ENCODE measurements around the gene PPP2R2C.

PPP2R2C gene

DNA sequence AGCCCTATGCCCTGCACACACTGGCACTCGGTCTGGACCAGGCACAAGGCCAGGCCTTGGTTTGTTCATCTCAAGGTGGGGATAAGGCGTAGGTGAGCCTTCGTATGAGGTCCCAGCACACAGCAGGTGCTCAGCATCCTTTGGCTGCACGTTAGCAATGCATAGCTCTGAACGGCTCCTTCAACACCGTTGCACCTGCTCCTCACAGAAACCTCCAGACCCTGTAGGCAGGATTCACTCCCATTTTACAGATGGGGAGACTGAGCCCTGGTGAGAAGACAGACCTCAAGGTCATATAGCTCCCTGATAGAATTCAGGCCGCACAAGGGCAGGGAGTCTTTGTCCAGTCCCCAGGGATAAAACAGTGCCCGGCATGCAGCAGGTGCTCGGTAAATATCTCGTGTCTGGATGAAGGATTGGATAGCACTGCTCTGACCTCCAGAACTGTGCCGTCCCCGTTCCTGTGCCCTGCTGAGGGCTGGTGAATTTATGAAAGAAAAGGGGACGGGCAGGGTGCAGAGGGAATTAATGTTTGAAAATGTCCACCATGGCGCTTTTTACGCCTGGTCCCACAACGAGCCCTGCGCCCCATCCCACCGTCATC, 2.4 kb downstream of the PPP2R2C start:
- no peak for DNase-seq (ENCODE audit: low read depth in 3 of 3)

DNA sequence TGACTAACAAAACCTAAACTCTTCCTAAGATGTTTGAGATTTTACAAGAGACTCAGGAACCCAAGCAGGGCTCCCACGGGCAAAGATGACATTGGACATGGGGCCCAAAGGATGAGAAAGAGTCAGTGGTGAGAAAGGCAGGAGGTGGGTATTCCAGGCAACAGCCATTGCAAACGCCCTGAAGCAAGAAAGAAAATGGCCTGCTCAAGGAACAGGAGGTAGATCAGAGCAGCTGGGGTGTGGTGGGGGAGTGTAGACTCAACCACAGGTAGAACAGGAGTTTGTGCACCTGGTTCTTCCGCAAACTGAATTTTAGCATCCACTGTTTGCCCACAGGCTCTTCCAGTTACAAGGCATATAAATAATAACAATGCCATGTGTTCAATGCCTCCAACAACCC, 3.3 kb downstream of the PPP2R2C start:
- no peak for DNase-seq (ENCODE audit: low read depth in 3 of 3)

DNA sequence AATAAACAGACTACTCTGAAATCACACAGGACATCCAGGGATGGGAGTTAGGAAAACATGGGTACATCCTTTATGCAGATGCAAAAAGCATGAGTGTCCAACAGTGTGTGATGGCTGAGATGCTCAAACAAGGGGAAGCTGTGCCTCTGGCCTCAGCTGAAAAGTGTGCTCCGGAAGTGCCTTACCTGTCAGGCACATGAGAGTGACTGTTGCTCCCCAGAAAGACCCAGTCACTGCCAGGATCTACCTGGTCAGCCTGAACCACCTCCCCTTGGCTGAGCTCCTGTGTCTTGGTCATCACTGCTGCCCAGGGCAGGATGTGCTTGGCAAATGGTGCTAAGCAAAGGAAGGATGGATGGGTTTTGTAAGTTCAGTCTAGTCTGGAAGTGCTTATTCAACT, 4.0 kb downstream of the PPP2R2C start:
- DNase-seq (ENCODE audit: low read depth in 3 of 3), result no peak

DNA sequence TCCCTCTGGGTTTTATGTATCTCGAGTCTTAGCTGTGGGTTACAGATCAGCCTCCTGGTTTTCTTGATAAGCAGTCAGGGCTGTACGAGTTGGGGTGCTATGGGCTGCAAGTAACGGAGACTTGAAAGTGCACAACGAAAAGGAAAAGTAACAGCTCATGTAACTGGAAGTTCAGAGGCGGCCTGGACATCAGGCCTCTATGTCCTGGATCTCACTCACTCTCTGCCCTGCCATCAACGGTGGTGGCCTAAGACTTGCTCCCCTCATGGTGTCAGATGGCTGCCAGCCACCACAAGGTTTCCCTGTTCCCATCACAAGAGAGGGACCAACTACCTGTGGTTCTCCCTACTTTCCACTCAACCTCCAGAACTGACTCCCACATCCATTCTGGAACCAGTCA, 4.8 kb downstream of the PPP2R2C start:
- DNase-seq (ENCODE audit: low read depth in 3 of 3), result no peak

DNA sequence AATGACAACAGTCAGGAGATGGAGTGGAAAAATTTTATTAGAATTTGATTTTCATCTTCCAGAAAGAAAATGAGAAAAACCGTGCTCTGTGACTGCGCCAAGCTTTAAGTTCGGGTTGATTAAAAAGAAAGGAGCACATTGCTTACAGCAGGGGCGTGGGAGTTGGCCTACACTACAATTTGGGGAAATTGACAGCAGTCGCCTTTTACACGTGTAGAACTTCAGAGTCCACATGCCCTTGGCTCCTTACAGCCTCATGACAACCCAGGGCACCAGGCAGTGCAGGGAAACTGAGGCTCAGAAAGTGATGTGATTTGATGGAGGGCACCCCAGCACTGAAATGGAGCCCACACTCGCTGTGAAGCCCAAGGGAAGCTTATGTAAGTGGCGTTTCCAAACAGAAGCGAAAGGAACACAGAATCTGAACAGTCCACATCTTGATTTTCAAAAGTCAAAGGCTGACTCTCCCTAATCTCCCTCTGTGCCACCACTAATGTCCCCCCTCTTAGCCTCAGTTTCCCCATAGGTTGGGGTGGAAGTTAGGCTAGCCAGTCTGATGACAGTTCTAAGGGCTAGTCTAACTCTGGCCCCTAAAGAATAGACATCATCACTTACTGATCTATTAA, 5.5 kb downstream of the PPP2R2C start:
- no peak for DNase-seq (ENCODE audit: low read depth in 3 of 3)

DNA sequence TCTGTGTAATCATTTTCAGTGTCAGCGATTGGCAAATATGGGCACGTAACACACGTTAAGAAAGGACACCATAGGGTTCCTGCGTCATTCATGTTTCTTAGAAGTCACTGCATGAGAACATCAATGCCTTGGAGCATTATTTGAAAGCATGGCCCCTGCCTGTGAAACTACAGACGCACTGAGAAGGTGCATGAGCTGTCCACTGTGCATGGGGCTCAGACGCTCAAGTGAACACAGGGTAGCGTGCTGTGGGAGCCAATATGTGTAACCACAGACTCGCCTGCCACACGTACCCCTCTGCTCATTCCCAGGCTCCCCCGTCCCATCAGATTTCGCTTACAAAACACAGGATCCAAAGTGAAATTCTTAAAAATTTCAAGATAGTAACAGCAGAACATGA, 6.5 kb downstream of the PPP2R2C start:
- DNase-seq (ENCODE audit: low read depth in 3 of 3), result no peak

DNA sequence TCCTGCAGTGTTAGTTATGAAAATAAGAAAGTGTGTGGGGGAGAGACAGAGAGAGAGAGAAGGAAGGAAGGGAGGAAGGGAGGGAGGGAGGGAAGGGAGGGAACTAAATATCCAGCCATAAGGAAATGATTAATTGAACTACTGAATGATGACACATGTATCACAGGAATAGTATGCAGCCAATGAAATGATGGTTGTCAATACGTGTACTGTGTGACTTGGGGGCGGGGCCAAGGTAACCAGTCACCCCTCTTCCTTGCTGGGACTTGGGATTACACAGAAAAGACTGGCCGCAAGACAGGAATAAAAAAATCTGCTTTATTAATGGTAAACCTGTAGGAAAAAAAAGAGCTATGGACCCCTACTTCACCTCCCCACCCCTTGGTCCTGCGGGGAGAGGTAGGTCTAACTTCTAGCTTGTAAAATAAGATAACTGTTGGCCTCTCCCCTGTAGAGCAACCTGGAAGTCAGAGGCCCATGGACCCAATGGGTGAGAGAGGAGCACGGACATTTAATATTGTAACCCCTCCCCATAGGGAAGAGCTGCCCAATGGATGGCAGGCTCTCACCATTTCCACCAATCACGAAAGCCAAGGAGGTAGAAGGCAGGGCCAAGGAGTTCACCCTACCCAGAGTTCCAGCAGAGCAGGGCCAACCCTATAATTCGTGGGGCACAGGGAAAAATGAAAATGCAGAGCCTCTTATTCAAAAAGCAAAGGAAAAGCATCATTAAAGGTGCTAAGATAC, 7.4 kb downstream of the PPP2R2C start:
- DNase-seq (ENCODE audit: low read depth in 3 of 3), result no peak

DNA sequence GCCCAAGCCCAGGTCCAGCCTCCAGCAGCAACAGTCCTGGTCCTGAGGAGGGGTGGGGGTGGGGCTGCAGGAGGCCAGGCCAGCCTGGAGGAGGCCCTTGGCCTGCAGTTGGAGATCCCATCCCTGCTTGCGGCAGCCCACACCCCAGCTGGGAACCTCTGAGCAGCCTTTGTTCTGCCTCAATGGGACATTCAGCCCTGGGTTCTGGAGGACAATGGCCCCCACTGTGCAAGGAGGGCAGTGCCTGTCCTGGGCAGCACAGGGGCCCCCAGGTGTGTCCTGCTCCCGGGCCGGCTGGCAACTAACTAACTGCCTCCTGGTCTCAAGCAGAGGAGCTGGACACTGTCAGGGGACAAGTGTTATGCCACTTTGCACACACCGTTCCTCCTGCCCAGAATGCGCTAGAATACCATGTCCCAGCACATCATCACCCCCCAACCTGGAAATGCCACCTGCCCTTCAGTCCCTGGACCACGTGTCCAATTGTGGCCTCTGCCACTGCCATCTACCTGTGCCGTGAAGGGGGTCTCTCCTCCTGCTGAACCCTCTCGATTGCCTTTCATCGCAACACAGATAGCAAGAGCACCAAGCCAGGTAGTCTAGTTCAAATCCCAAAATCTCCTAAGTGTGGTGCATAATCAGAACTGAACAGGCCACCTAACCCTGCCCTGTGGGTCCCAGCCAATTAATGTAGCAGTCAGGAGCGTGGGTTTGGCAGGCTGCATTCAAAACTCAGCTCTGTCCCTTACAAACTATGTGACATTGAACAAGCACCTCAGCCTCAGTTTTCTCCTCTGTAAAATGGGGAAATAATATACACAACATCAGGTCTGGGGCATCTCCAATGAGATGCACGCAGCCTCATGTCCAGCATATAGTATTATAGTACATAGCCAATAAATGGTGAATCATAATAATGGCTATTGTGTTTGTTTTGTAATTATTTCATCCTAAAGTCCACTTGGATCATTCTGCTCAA, 8.8 kb downstream of the PPP2R2C start:
- DNase-seq (ENCODE audit: low read depth in 3 of 3), result no peak

DNA sequence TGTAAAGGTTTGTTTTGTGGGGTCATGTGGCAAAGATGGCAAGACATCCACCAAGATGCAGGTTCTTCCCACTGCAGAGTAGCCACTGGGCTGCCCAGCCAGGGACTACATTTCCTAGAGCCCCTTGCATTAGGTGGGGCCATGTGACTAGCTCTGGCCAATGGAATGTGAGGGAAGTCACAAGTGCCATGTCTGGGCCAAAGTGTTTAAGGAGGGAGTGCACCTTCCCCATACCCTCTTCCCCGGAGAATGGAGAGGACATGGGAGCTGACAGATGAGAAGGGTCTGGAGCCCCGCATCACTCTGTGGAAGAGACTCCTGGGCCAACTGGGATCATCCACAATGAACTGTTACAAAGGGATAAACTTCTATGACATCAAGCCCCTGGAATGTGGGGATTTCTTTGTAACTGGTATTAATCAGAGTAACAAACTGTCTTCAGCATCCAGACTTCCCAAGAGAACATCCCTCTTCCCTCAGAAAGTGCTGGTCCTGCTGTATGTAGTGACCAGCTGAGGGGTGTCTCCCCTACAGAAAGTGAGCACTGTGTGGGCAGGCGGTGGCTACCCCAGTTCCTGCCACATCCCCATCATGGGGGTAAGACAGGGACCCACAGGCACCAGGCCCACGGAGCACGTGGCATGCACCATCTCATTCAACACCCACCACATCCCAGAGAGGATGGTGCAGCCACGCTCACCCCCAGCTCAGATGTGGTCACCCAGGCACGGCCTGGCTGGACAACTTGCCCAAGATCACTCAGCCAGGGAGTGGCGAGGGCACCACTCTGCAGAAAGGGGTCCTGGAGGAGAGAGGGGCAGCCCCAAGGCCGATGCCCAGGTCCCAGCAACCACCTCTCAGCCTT, 10.9 kb downstream of the PPP2R2C start:
- DNase-seq (ENCODE audit: low read depth in 3 of 3), result no peak

DNA sequence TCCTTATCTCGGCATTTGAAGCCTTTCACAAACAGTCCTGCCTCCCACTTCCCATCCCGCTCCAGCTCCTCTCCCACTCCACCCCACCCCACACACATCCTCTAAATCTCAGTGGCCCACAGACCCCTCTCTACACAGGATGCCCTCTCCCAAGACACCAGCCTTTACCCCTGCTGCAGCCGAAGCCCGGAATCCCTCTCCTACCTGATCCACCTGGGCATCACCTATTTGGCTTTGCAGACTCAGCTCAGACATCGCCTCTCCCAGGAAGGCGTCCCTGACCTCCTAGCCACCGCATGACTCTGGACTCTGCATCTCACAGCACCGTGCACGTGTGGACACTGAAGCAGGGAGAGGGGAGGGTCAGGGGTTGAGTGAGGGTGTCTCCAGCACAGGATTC, 11.5 kb downstream of the PPP2R2C start:
- DNase-seq (ENCODE audit: low read depth in 3 of 3), result no peak

DNA sequence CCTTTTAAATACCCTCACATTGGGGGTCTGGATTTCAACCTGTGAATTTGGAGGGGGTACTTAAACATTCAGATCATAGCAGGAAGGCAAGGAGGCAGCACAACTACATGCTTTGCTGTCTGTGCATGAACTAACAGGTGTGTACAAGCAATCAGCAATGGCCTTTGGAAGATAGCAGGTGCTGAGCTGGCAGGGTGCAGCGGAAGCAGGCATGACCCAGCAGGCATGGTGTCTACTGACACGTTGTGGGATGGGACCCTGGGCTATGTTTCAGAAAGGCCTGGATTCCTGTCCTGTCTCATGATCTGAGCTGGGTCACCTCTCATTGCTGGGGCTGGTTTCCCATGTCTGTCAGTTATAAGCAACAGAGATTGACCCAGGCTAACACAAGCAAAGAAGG, 13.9 kb downstream of the PPP2R2C start:
- no peak for DNase-seq (ENCODE audit: low read depth in 3 of 3)

DNA sequence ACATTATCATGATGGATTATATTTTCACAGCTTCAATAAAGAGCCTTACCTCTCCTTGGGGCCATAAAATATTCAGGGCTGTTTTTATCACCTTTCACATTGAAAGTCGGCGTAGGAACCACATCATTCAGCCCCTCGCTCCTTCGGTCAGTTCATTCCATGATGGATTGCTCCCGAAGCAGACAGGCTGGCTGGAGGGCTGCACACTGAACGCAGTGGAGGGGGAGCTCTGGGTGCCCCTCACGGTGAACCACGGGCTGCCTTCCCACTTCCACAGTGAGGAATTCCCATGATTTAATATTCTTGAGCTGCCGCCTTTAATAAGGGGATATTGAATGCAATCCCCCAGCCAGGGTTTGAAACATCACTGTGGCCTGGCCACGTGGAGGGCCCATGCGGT, 16.0 kb downstream of the PPP2R2C start:
- no peak for DNase-seq (ENCODE audit: low read depth in 3 of 3)

DNA sequence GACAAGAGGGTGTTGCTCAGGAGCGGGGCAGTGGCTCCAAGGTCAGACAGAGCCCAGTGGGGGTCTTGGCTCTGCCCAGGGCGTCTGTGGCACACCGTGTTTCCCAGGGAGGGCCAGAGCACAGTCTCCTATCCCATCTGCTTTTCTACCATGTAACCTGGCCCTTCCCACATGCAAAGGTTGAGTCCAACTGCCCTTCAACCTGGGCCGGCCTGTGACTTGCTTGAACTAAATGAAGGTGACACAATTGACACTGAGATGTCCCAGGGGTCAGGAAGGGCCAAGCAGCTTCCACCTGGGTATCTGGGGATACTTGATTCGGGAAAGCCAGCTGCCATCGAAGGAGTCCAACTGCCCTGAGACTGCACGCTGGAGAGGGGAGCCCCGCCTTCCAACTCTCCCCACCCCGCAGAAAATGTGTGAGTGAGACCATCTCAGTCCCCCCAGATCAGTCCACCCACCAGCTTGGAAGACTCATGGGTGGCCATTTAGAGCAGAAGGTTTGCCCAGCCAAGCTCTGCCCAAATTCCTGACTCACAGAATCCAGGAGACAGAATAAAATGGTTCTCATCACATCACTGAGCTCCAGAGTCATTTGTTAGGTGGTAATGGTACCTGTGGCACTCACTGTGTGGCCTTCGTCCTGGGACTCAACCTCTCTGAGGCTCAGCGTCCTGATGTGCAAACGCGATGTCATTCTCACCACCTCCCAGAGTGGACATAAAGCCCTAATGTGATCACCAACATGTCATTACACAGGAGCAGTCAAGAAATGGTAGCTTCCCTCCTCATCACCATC, 18.1 kb downstream of the PPP2R2C start:
- DNase-seq (ENCODE audit: low read depth in 3 of 3), result no peak

DNA sequence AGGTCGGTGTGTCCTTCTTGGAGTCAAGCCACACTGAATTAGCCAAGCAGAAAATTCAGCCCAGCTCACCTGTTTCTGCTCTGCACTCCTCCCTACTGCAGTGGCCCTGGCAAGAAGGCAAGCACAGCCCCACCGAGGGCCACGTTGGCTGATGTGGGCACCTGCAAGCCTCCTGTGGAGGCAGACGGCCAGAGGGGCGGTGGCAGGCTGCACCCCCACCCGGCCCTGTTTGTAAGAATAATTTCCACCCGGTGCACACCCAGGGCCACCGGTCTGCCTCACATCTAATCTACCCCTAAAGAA, 18.8 kb downstream of the PPP2R2C start:
- no peak for DNase-seq (ENCODE audit: low read depth in 3 of 3)

DNA sequence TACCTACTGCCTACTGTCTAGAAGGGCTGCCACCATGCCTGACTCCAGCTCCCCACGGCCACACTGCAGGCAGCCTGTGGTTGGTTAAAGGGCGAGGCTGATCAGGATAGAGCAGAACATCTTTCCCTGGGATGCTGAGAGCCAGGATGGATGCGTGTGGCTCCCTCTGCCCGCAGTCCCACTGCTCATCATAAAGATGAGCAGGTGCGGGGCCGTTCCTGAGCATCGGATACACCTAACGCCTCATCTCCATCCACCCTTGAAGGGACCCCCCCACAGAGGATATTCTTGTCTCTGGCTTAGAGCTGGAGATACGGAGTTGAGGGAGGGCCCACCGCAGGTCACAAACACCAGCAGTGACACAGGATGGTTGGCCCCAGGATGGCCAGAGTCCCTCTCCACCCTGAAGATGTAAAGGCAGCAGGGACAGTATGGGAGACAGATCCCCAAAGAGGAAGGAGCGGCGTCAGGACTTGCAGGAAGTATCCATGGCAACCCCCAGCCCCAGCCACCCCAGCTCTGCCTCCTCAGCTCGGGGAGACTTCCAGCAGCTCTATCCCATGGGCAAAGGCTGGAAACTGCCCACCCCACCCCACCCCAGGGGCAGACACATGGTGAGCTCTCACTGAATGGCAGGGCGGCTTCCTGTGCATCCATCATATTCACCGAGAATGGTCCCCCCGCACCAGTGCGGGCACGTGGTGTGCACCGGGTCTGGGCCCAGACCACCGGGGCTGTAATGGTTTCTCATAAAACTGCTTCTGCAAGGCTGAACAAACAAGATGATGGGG, 19.3 kb downstream of the PPP2R2C start:
- DNase-seq (ENCODE audit: low read depth in 3 of 3), result no peak

DNA sequence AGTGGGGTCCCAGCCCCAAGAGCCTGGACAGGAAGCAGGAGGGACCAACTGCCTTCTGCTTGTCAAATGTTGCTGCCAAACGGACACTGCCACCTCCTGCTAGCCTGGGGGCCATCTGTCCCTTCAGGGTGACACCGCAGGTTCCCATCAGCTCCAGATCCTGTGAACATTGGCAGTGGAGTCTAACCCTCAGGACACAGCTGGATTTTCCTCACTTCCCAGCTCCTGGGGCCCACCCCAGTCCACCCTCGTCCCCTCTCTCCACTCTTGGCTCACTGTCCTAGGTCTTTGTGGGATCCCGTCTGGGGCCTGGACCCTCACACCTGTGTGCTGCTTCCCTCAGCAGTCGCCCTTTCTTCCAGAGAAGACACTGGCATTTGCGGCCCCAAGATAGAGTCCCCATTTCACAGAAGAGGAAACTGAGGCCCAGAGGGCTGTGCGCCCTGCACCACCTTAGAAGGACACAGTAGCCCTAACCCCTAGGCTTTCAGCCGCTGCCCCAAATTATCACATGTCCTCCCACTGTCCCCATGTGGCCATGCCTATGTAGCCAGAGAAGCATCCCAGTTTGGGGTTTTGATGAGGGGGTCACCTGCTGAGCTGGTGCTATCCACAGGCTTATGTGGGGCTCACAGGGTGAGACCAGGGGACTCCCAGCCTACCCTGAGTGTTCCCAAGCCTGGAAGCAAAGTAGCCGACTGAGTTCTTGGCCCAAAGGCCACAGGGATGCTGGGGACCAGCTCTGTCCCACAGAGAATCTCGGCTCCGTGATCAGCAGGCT, 20.1 kb downstream of the PPP2R2C start:
- no peak for DNase-seq (ENCODE audit: low read depth in 3 of 3)

DNA sequence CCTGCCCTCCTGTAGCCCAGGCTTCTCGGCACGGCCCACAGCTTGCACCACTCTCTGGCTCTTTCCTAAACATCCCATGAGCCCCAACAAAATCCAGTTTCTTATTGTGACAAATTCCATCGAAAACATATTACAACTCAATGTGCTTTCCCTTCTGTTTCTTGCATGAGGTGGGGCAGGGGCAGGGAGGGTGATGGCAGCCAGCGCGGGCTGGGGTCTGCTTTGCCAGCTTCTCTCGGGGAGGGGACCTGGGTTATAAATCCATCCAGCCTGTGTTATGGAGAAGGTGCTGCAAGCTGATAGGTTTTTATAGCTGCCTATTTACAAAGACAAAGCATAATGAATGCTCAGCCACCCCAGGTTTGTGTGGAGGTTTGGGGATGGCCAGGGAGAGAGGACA, 21.1 kb downstream of the PPP2R2C start:
- DNase-seq (ENCODE audit: low read depth in 3 of 3), result no peak

DNA sequence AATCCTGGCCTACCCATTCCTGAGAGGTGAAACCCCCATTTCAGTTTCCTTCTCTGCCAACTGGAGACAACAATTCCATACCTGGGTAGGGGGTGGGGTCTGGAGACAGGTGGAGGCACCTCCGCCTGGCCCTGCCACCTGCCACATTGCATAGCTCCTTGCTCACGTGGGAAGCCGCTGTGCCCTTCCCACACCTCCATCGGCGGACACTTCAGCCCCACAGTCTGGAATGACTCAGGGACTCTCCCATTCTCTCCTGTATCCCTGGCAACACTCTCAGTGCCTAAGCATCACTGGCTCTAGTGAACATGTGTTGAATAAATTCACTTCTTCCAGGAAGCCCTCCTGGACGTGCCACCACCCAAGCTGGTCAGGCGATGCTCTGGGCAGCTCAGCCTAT, 21.7 kb downstream of the PPP2R2C start:
- DNase-seq (ENCODE audit: low read depth in 3 of 3), result no peak

All from stimulated activated CD4-positive, alpha-beta T cell treated with anti-CD3 and anti-CD28 coated beads, TNF-alpha, amount 100 ng/mL, for 24 hours (primary cell).